ENCODE measurements around the gene NME3.

NME3 gene

DNA sequence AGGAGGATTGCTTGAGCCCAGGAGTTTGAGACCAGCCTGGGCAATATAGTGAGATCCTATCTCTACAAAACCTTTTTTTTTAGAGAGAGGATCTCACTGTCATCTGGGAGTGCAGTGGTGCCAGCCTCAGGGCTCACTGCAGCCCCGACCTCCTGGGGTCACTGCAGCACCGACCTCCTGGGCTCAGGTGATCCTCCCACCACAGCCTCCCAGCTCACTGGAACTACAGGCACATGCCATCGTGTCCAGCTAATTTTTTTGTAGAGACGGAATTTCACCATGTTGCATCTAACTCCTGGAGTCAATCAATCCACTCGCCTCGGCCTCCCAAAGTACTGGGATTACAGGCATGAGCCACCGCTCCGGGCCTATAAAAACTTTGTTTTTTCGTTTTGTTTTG lies 50.0 kb downstream of the NME3 start:
- DNase-seq = no peak
